ENCODE results near the gene SMAD6.

SMAD6 gene

GRCh38 chr15:66704019-66704802 lies 2.2 kb downstream of the SMAD6 start:
- no peak for DNase-seq

GRCh38 chr15:66704803-66705153 lies 2.7 kb downstream of the SMAD6 start:
- no peak for DNase-seq

- no peak for DNase-seq
Observed at GRCh38 chr15:66705277-66706146, 3.5 kb downstream of the SMAD6 start.

- no peak for DNase-seq
Observed at GRCh38 chr15:66706225-66706732, 4.2 kb downstream of the SMAD6 start.

GRCh38 chr15:66706840-66707239 lies 4.8 kb downstream of the SMAD6 start:
- DNase-seq, result no peak

GRCh38 chr15:66707310-66708082 lies 5.5 kb downstream of the SMAD6 start:
- DNase-seq, result peak; percentile 7

- DNase-seq, result no peak
Observed at GRCh38 chr15:66708389-66708788, 6.4 kb downstream of the SMAD6 start.

DNA sequence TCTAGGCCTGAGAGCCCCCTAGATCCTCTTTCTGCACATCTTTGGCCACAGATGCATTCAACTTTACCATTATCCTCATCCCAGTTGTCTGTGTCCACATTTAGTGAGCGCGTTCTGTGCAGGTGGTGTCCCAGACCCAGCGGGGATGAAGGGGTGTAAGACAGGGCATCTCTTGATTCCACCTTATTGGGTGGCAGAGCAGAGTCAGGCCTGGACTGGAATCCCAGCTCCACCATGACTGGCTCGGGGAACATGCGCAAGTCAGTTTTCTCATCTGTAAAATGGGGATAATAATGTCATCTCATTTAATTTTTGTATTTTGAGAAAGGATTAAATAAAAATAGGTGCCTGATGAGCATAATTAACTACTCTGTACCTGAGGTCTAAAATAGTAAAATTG lies 7.8 kb downstream of the SMAD6 start:
- DNase-seq, result no peak

- DNase-seq, result no peak
Observed at GRCh38 chr15:66711260-66711659, 9.2 kb downstream of the SMAD6 start.

DNA sequence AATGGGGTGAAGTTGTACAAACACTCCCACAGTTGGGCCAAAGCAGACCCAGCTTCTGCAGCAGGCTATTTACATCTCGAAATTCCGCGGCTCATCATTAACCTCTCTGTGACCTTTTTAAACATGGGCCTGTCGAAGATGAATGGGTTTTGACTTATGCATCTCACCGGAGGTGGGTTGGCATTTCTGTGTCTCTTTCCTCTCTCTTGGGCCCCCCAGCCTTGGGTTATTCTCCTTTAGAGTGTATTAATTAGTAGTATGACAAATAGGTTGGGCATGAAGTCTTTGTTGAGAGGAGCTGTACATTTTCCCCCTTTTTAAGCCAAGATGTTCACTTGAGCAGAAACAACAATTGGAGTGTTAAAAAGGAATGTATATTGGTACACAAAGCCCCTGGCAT lies 9.8 kb downstream of the SMAD6 start:
- DNase-seq, result no peak

- DNase-seq, result no peak
Observed at GRCh38 chr15:66713843-66714508, 11.9 kb downstream of the SMAD6 start.

GRCh38 chr15:66714543-66714981 lies 12.5 kb downstream of the SMAD6 start:
- no peak for DNase-seq

- DNase-seq, result no peak
Observed at GRCh38 chr15:66715181-66715624, 13.2 kb downstream of the SMAD6 start.

DNA sequence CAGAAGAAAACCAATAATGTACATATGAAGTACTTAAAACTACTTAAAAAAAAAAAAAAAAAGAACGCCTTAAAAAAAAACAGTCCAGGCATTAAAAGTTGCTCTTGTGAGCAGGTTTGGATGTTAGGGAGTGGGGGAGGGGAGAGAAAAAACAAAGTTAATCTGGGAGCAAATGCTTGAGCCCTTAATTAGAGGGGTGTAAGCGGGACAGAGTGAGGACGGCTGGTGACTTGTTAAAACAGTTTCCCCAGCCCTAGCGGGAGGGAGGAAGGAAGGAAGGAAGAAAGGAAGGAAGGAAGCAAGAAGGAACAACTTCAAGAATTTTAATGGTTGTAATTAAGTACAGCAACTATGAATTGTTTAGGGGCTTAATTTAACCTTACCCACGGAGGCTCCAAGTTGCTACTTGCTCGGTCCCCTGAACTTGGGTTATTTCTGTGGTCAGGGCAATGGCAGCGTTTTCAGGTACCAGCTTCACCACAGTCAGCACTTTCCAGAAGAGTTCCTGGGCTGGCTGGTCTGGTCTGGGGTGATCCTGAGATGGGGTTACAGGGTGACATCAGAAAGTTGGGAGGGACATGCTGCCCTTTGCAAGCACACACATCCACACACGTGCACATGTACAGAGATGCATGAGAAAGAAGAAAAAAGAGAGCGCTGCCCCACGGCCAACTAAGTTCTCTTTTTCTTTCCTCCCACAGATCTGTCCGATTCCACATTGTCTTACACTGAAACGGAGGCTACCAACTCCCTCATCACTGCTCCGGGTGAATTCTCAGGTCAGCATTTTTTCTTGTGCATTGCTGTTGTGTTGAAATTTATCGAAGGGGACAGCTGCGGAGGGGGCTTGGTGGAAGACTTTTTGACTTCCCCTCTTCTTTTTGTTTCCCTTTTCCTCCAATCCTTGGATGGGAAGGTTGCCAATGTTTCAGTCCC lies 14.0 kb downstream of the SMAD6 start:
- DNase-seq, result no peak

DNA sequence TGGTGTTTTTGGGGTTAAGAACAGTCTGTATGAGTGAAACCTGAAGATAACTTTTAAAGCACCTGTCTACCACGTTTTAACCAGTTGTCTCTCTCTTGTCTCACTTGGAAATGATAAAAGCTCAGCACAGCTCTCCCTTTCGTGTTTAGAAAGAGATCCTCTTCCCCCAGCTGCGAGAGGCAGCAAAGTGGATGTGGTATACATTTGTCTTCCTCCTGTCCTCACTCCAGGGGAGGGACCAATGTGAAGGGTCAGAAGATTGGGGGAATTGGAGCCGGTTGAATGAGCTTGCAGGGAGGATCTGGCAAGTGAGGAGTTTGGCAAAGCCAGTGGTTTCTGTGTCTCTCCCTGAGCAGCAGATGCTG lies 14.6 kb downstream of the SMAD6 start:
- DNase-seq, result no peak

DNA sequence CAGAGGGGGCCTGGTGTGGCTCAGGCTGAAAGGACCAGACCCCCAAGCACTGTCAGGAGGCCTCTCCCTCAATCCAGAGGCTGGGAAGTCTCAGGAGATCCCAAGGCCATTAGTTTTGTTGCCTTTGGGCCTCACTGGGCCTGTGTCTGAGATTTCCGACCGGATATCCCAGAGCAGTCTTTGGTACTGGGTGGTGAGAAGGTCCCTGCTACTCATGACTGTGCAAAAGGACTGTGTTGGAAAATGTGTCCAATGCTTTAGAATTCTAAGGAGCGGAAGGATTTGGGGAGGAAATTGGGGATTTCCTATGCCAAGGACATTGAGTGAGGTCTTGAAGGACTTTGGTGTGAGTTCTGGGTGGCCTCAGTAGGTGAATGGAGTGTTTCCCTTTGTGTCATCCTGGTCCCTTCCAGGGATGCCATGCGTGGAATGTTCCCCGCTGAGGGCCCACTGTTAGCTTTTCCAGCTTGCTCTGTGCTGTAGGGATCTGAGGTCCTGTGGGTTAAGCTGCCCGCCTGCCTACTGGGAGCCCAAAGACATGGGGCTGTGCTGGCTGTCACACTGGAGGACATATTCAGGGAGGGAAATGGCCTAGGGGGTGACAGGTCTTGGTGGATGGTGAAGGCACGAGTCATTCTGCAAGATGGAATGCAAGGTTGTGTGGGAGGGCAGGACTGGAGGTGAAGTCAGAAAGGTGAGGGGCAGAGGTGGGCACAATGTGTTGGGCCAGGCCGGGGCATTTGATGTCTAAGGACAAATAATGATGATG lies 16.4 kb downstream of the SMAD6 start:
- no peak for DNase-seq

DNA sequence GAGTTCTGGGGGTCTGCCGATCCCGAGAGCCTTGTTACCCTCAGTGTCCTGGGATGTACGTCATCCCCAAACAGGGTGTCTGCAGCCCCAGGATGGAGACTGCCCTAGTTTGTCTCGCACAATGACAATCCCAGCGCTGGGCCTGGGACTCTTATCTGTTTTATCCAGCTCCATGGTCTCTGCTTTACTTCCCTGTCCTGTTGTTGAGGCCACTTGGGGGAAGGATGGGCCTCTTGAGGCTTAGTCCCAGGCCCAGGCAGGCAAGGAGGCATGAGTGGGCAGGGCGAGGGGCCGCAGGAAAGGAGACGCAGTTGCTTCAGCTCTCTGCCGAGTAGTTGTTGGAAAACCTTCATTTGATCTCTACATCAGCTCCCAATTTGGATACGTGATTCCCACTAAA lies 17.4 kb downstream of the SMAD6 start:
- DNase-seq, result no peak

- DNase-seq, result no peak
Observed at GRCh38 chr15:66720206-66721010, 18.4 kb downstream of the SMAD6 start.

GRCh38 chr15:66721020-66721419 lies 19.0 kb downstream of the SMAD6 start:
- DNase-seq, result no peak

DNA sequence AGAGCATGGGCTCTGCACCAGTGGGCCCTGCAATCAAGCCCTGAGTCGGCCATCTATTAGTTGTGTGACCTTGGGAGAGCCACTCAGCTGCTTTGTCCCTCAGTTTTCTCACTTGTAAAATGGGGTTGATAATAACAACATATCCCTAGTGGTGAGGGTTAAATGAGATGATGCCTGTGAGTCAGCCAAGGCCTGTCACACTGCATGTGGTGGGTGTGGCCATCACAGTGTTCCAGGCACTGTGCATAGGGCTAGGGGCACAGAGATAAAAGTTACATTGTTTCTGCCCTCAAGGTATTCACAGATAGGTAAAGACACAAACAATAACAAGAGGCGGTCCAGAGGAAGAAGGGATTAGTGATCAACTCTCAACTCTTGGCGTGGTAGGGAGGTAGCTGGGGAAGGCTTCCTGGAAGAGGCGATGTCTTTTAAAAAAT lies 19.5 kb downstream of the SMAD6 start:
- no peak for DNase-seq

All from NCI-H2029 (cell line).